Measurements from ENCODE around the gene DHRS2.

- no peak for TF ChIP-seq SMC3 (IDR thresholded peaks at IDR 0.05; ENCODE audit: borderline replicate concordance, low read length)
- TF ChIP-seq YY1 (IDR thresholded peaks at IDR 0.05; ENCODE audit: low read depth, low read length), result no peak
- no peak for TF ChIP-seq CTCF (IDR thresholded peaks at IDR 0.05 in 2 of 3, conservative IDR thresholded peaks at IDR 0.05 in 1 of 3; ENCODE audit: control insufficient read depth in 2 of 3, extremely low read depth in 1 of 3, insufficient read depth in 1 of 3, low read depth in 3 of 3, low read length in 3 of 3)
- no peak for TF ChIP-seq RUNX3 (IDR thresholded peaks at IDR 0.05; ENCODE audit: low read length)
- TF ChIP-seq JUNB (IDR thresholded peaks at IDR 0.05), result no peak
- no peak for TF ChIP-seq POLR2A (IDR thresholded peaks at IDR 0.05; ENCODE audit: low read depth, low read length)
- no peak for TF ChIP-seq TAF1 (IDR thresholded peaks at IDR 0.05; ENCODE audit: borderline replicate concordance, low read depth, low read length)
- TF ChIP-seq ZNF274 (IDR thresholded peaks at IDR 0.05; ENCODE audit: insufficient read depth, insufficient read length), result no peak
- TF ChIP-seq PRDM15 (CRISPR knock-in tag; IDR thresholded peaks at IDR 0.05), result no peak
- no peak for TF ChIP-seq POLR2AphosphoS5 (IDR thresholded peaks at IDR 0.05; ENCODE audit: low read length)
- TF ChIP-seq EP300 (IDR thresholded peaks at IDR 0.05; ENCODE audit: borderline replicate concordance in 1 of 2, control insufficient read depth in 1 of 2, low read depth in 2 of 2, low read length in 2 of 2), result no peak
- no peak for TF ChIP-seq NR2F1 (conservative IDR thresholded peaks at IDR 0.05)
- TF ChIP-seq MAX (IDR thresholded peaks at IDR 0.05; ENCODE audit: low read depth, low read length), result no peak
- TF ChIP-seq CUX1 (IDR thresholded peaks at IDR 0.05; ENCODE audit: insufficient replicate concordance, low read depth, low read length), result no peak
These were observed 6.2 kb upstream of the DHRS2 start for GRCh38 chr14:23629832-23630396.

Measured in GM12878 (cell line).